Measurements from ENCODE around the gene TPSB2. TPM values are rescaled to one million over a fixed set of nuclear protein-coding genes. Genes with fewer than 3 reads are reported as not detected.

TPSB2 gene
- total RNA-seq, 1 donor from 2014 or later: not detected

DNA sequence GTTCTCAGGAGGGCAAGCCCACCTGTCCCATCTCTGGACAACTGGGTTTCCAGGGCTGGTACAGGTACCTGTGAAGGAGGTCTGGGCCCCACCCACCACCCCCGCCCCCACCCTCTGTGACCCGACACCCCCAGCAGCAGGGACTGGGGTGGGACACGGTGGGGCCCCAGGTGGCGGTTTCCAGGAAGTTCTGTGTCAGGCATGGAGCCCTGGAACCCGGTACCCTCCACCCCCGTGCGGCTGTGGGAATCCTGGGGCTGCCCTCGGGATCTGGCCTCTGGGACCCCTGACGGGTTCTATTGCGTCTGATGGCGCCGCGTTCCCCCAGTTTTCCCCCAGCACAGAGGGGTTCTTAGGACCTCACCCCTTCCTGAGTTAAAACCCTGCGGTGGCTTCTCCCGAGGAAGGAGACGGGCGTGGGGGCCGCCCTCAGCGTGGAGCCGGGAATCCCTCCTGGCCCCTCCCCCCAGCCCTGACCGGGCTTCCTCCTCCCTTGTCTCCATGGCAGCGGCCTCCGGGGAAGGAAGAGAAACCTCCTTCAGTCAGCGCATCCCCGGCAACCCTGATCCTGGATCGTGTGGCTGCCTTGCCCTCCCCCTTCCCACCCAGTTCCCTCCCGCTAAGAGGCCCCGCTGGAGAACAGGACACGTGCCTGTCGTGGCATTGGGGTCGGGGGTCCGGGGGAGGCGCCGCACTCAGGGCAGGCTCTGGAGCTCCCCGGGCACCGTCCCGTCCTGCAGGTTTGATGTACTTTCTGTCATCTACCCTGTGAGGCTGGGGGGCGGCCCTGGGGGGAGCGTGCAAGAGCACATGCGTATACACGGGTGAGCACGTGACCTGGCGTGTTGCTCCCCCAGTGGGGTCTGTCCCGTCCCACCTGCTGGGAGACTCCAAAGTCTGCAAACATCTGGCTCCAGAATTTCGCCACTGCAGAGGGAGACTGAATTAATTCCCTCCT lies 46.8 kb downstream of the TPSB2 start:
- intact Hi-C loops (cut with micrococcal nuclease): no loop called here
- H3K27me3 Mint-ChIP-seq (ENCODE audit: low read depth): no peaks in the 10 kb centered on the region

DNA sequence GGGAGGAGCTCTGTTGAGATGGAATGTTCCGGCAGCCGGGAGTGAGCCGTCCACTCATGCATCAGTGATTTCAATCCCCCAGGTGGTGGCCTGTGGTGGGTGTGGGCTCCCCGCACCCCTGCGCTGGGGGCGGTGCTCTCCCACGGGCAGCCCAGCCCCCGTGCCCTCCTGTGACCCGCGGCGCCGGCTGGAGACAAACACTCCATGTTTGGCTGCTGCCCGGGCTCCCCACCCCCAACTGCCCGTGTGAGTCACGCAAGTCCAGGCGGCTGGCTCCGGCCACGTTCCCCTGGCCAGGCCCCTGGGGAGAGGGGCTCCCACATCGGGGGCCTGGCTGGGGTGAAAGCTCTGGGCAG lies 47.7 kb downstream of the TPSB2 start:
- no peak for DNase-seq (ENCODE audit: low spot score)
- no peak overlapping the region for H3K27ac Mint-ChIP-seq
- H3K36me3 Mint-ChIP-seq (ENCODE audit: low read depth): no peaks in the 10 kb centered on the region
- H3K4me1 Mint-ChIP-seq (ENCODE audit: low read depth): no peaks in the 10 kb centered on the region
- no peaks in the 10 kb centered on the region for H3K9me3 Mint-ChIP-seq
- no peaks in the 10 kb centered on the region for H3K27me3 Mint-ChIP-seq (ENCODE audit: low read depth)
- H3K4me3 Mint-ChIP-seq (ENCODE audit: low read depth): no peak overlapping the region
- intact Hi-C loops (cut with micrococcal nuclease): no loop called here

More for the DNA sequence above, 46.8 kb downstream of the TPSB2 start:
- Mint-ChIP-seq H3K36me3 (ENCODE audit: low read depth) (no peaks in the 10 kb centered on the region), H3K4me1 (ENCODE audit: low read depth) (no peaks in the 10 kb centered on the region), H3K9me3 (no peaks in the 10 kb centered on the region), H3K27ac (no peak overlapping the region), H3K4me3 (ENCODE audit: low read depth) (no peak overlapping the region)
- no peak for DNase-seq (ENCODE audit: low spot score)

DNA sequence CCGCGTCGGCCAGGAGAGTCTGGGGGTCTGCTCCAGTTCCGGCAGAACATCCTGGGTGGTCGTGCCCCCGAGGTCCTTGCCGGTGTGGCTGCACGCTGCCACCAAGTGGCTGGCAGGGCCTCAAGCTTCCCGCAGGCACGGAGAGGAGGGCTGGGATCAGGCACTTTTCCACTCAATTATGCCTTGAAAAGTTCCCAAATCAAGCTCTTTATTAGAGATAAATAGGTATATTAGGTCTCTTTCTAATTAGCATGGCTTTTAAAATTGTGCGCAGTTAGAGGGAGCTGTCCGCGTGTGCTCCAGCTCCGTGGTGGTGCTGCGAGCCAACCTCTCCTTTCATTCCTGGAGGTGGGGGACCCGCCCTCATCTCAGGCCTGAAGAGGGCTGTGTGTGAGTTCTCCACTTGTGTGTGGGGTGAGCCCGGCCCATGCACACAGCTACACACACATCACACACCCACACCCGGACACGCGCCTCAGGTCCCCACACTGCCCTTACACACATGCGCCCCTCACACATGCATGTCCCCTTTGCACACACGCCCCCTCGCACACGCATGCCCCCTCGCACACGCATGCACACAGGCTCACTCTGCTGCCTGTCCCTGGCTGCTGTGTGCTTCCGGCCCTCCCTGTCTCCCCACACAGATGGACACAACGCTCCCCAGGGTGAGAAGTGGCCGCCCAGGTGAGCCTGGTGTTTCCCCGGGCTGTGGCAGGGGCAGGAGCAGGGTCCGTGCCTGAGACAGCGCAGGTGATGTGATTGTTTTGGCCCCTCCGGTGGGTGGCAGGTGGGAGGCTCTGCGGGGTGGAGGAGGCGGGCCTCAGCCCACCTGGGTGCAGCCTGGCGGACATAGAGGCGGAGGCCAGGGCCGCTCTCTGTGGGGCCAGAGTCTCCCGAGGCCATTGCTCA lies 48.3 kb downstream of the TPSB2 start:
- no peak for DNase-seq (ENCODE audit: low spot score)
- intact Hi-C loops (cut with micrococcal nuclease): no loop called here
- no peak overlapping the region for H3K27ac Mint-ChIP-seq
- H3K4me1 Mint-ChIP-seq (ENCODE audit: low read depth): no peaks in the 10 kb centered on the region
- H3K27me3 Mint-ChIP-seq (ENCODE audit: low read depth): no peaks in the 10 kb centered on the region
- no peak overlapping the region for H3K4me3 Mint-ChIP-seq (ENCODE audit: low read depth)
- H3K36me3 Mint-ChIP-seq (ENCODE audit: low read depth): no peaks in the 10 kb centered on the region
- H3K9me3 Mint-ChIP-seq: no peaks in the 10 kb centered on the region

DNA sequence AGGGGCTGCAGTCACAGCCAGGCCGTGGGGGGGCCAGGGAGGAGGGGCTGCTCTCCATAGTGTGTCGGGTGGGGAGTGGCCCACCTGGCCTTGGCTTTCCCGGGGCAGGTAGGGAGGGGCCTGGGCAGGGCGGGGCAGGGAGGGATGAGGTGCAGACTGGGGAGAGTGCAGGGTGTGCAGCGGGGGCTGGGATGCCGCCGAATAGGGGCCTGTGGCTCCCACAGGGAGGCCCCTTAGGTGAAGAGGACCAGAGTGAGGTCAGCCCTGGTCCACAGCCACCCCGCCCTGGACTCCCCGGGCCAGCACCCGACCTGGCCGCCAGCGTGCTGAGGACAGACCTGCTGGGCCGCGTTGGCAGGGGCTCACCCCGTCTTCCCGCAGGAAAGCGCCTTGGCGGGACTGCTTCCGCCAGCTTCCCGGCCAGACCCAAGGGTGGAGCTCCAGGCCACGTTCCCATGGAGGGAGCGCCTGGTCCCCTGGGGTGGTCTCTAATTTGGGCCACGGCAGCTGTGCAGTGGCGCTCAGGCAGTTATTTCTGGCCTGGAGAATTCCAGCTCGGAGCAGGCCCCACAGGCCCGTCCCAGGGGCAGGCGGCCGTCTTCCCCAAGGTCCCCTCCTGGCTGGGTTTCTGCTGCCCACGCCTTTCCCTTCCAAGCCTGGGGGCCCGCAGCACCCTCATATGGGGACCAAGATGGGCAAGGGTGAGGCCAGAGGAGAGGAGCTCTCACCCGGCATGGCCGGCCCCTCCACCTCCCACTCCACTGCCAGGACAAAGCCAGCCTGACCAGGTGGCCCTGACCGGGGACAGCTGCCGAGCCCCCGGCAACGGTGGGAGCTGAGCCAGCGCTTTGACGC lies 49.2 kb downstream of the TPSB2 start:
- H3K27me3 Mint-ChIP-seq (ENCODE audit: low read depth): no peaks in the 10 kb centered on the region
- no peak for DNase-seq (ENCODE audit: low spot score)
- no peak overlapping the region for H3K27ac Mint-ChIP-seq
- no peak overlapping the region for H3K4me3 Mint-ChIP-seq (ENCODE audit: low read depth)
- H3K4me1 Mint-ChIP-seq (ENCODE audit: low read depth): no peaks in the 10 kb centered on the region
- no peaks in the 10 kb centered on the region for H3K9me3 Mint-ChIP-seq
- intact Hi-C loops (cut with micrococcal nuclease): no loop called here
- no peaks in the 10 kb centered on the region for H3K36me3 Mint-ChIP-seq (ENCODE audit: low read depth)

Other genes with a start within 250 kb of the TPSB2 start
- 0.78 and 1.2 TPM in 2 replicates for gene SOX8, start 248.4 kb downstream of the TPSB2 start, total RNA-seq
- gene SSTR5, start 157.4 kb downstream of the TPSB2 start, total RNA-seq: not detected in 2 replicates
- not detected in 2 replicates for gene C1QTNF8, start 133.9 kb downstream of the TPSB2 start, total RNA-seq
- gene CACNA1H, start 77.1 kb downstream of the TPSB2 start, total RNA-seq: 0.09 TPM in 2 replicates
- not detected in 2 replicates for gene TPSG1, start 4.9 kb downstream of the TPSB2 start, total RNA-seq
- gene TPSAB1, start 10.5 kb upstream of the TPSB2 start, total RNA-seq: not detected in 2 replicates
- not detected in 2 replicates for gene TPSD1, start 25.9 kb upstream of the TPSB2 start, total RNA-seq
- gene UBE2I, start 79.5 kb upstream of the TPSB2 start, total RNA-seq: 264 and 265 TPM in 2 replicates
- 0.21 and 0.32 TPM in 2 replicates for gene BAIAP3, start 103.5 kb upstream of the TPSB2 start, total RNA-seq
- gene TSR3, start 121.7 kb upstream of the TPSB2 start, total RNA-seq: 64.1 and 72.9 TPM in 2 replicates
- 21.3 and 24.1 TPM in 2 replicates for gene GNPTG, start 121.7 kb upstream of the TPSB2 start, total RNA-seq
- 36.3 and 44.6 TPM in 2 replicates for gene UNKL, start 184.5 kb upstream of the TPSB2 start, total RNA-seq
- 17.8 and 21.3 TPM in 2 replicates for gene UQCC4, start 190.6 kb upstream of the TPSB2 start, total RNA-seq
- not detected in 2 replicates for gene PERCC1, start 200.9 kb upstream of the TPSB2 start, total RNA-seq
- gene CCDC154, start 214.4 kb upstream of the TPSB2 start, total RNA-seq: 0.80 and 1.2 TPM in 2 replicates
- 52.2 and 54.3 TPM in 2 replicates for gene CLCN7, start 244.8 kb upstream of the TPSB2 start, total RNA-seq